HL-60 (cell line): ENCODE data around the gene MARCKS.

Experiments used
- CTCF ChIP-seq: IDR thresholded peaks from one replicate; pipeline ENCODE4 v1.5.1; 2011; ENCODE audit warnings: low read length, control low read depth, inconsistent platforms; ENCODE audit not compliant: insufficient read depth
- POLR2AphosphoS5 ChIP-seq: IDR thresholded peaks from 2 replicates; pipeline ENCODE4 v1.6.1; 2012; ENCODE audit warnings: low read depth

GRCh38 chr6:113824411-113824810 is 32.7 kb upstream of the MARCKS start:
- TF ChIP-seq CTCF: no peak
- no peak for TF ChIP-seq POLR2AphosphoS5
